SH-SY5Y (cell line): ENCODE measurements around the gene SLC12A7.

ENCODE experiments used
- GATA2 ChIP-seq: IDR thresholded peaks from 2 replicates; pipeline ENCODE4 v1.6.1; 2011; ENCODE audit warnings: mild to moderate bottlenecking, low read depth, low read length
- GATA3 ChIP-seq: IDR thresholded peaks from 2 replicates; pipeline ENCODE4 v1.6.1; 2011; ENCODE audit warnings: low read depth, mild to moderate bottlenecking, low read length, moderate library complexity

SLC12A7 gene

GRCh38 chr5:1103505-1104326 lies 8.1 kb downstream of the SLC12A7 start:
- no peak for TF ChIP-seq GATA2
- no peak for TF ChIP-seq GATA3

- TF ChIP-seq GATA3 (no peak), GATA2 (no peak)
These were observed 8.8 kb downstream of the SLC12A7 start for GRCh38 chr5:1103093-1103492.

GRCh38 chr5:1101961-1102713 lies 9.7 kb downstream of the SLC12A7 start:
- TF ChIP-seq GATA3 (no peak), GATA2 (no peak)

GRCh38 chr5:1100664-1101574 lies 10.9 kb downstream of the SLC12A7 start:
- TF ChIP-seq GATA3, result no peak
- TF ChIP-seq GATA2, result no peak

- TF ChIP-seq GATA3 (no peak), GATA2 (no peak)
These were observed 11.8 kb downstream of the SLC12A7 start for GRCh38 chr5:1099926-1100663.

GRCh38 chr5:1098986-1099597 lies 12.8 kb downstream of the SLC12A7 start:
- TF ChIP-seq GATA2, result no peak
- no peak for TF ChIP-seq GATA3

- no peak for TF ChIP-seq GATA2
- TF ChIP-seq GATA3, result no peak
These were observed 14.4 kb downstream of the SLC12A7 start for GRCh38 chr5:1097381-1097987.

GRCh38 chr5:1096838-1097237 lies 15.0 kb downstream of the SLC12A7 start:
- TF ChIP-seq GATA2 (no peak), GATA3 (no peak)

GRCh38 chr5:1095990-1096363 lies 15.9 kb downstream of the SLC12A7 start:
- TF ChIP-seq GATA3 (no peak), GATA2 (no peak)

- no peak for TF ChIP-seq GATA3
- TF ChIP-seq GATA2, result no peak
These were observed 16.4 kb downstream of the SLC12A7 start for GRCh38 chr5:1095302-1095989.

GRCh38 chr5:1094670-1095190 lies 17.1 kb downstream of the SLC12A7 start:
- TF ChIP-seq GATA3 (no peak), GATA2 (no peak)

GRCh38 chr5:1093361-1093760 lies 18.5 kb downstream of the SLC12A7 start:
- TF ChIP-seq GATA3, result no peak
- no peak for TF ChIP-seq GATA2

- TF ChIP-seq GATA2, result no peak
- no peak for TF ChIP-seq GATA3
These were observed 19.7 kb downstream of the SLC12A7 start for GRCh38 chr5:1092122-1092521.
